Skeletal muscle cell (primary cell): ENCODE data around the gene NOX4.
"Not testable (repeated sequence)": the region's sequence is repeated elsewhere in the genome, so short reads cannot be mapped to it uniquely, and the experiment has no call there.

Experiments used
- DNase-seq: peaks from one replicate; pipeline ENCODE4 v3.0.0-alpha.2; 2010; ENCODE audit warnings: low read depth
- H3K4me3 ChIP-seq: 2 replicates; pipeline ENCODE4 v1.5.1; 2011; ENCODE audit warnings: low read depth, mild to moderate bottlenecking, control low read depth, low read length, moderate library complexity

Gene NOX4

GRCh38 chr11:89477175-89477574 lies 14.0 kb downstream of the NOX4 start:
- DNase-seq = no peak
- no peak overlapping the region for H3K4me3 ChIP-seq

GRCh38 chr11:89463266-89463780 lies 27.9 kb downstream of the NOX4 start:
- H3K4me3 ChIP-seq = no peak overlapping the region
- no peak for DNase-seq

GRCh38 chr11:89458716-89459115 lies 32.5 kb downstream of the NOX4 start:
- DNase-seq = peak; percentile 12

GRCh38 chr11:89457190-89457589 lies 34.0 kb downstream of the NOX4 start:
- DNase-seq = no peak
- no peak overlapping the region for H3K4me3 ChIP-seq

More at GRCh38 chr11:89458716-89459115, 32.5 kb downstream of the NOX4 start:
- no peak overlapping the region for H3K4me3 ChIP-seq

GRCh38 chr11:89456681-89457080 lies 34.5 kb downstream of the NOX4 start:
- DNase-seq = no peak
- H3K4me3 ChIP-seq = no peak overlapping the region

- no peak overlapping the region for H3K4me3 ChIP-seq
- DNase-seq = no peak
Measured at GRCh38 chr11:89452780-89453179, 38.4 kb downstream of the NOX4 start.

GRCh38 chr11:89447845-89448244 lies 43.3 kb downstream of the NOX4 start:
- H3K4me3 ChIP-seq = no peak overlapping the region
- DNase-seq = no peak

GRCh38 chr11:89443361-89444322 lies 47.5 kb downstream of the NOX4 start:
- DNase-seq = no peak
- no peak overlapping the region for H3K4me3 ChIP-seq

- H3K4me3 ChIP-seq = no peak overlapping the region
- no peak for DNase-seq
Measured at GRCh38 chr11:89442801-89443200, 48.4 kb downstream of the NOX4 start.

- DNase-seq = no peak
- H3K4me3 ChIP-seq = no peak overlapping the region
Measured at GRCh38 chr11:89441606-89442005, 49.6 kb downstream of the NOX4 start.

GRCh38 chr11:89437317-89437716 lies 53.9 kb downstream of the NOX4 start:
- DNase-seq = no peak
- no peak overlapping the region for H3K4me3 ChIP-seq

- DNase-seq = peak; percentile 77
- H3K4me3 ChIP-seq = no peak overlapping the region
Measured at GRCh38 chr11:89436071-89436470, 55.1 kb downstream of the NOX4 start.

GRCh38 chr11:89433278-89433677 lies 57.9 kb downstream of the NOX4 start:
- DNase-seq = no peak
- H3K4me3 ChIP-seq = no peak overlapping the region

- not testable (repeated sequence) for H3K4me3 ChIP-seq, DNase-seq
Measured at GRCh38 chr11:89432182-89432581, 59.0 kb downstream of the NOX4 start.

- H3K4me3 ChIP-seq, DNase-seq: not testable (repeated sequence)
Measured at GRCh38 chr11:89426501-89426900, 64.7 kb downstream of the NOX4 start.

GRCh38 chr11:89421718-89422117 lies 69.5 kb downstream of the NOX4 start:
- no peak for DNase-seq
- no peak overlapping the region for H3K4me3 ChIP-seq

GRCh38 chr11:89420981-89421380 lies 70.2 kb downstream of the NOX4 start:
- H3K4me3 ChIP-seq = no peak overlapping the region
- DNase-seq = no peak

GRCh38 chr11:89416961-89417360 lies 74.2 kb downstream of the NOX4 start:
- no peak for DNase-seq
- H3K4me3 ChIP-seq = no peak overlapping the region

GRCh38 chr11:89411112-89411511 lies 80.1 kb downstream of the NOX4 start:
- not testable (repeated sequence) for DNase-seq, H3K4me3 ChIP-seq

- DNase-seq, H3K4me3 ChIP-seq: not testable (repeated sequence)
Measured at GRCh38 chr11:89410666-89411065, 80.5 kb downstream of the NOX4 start.

GRCh38 chr11:89408441-89408840 lies 82.7 kb downstream of the NOX4 start:
- not testable (repeated sequence) for DNase-seq, H3K4me3 ChIP-seq
